Spleen (tissue), 7 donors: ENCODE measurements around the gene SCIN.

Experiments
- CTCF ChIP-seq, 11 experiments: fragments of 200-600 bp in 7 of 11; fragments of 450-650 bp in 4 of 11; sonication (generic) in 4 of 11; IDR thresholded peaks in 8 of 11; conservative IDR thresholded peaks in 3 of 11; 1 replicate in 7 of 11; 2 replicates in 4 of 11; pipeline versions ENCODE4 v1.4.0 to v1.8.0; 2016 to 2021; ENCODE audit warnings: antibody characterized with exemption in 11 of 11, inconsistent platforms in 4 of 11, mild to moderate bottlenecking in 1 of 11
- POLR2A ChIP-seq, 3 donors: fragments of 450-650 bp; IDR thresholded peaks; one replicate each; pipeline ENCODE4 v1.5.1; 2017; ENCODE audit warnings: antibody characterized with exemption in 3 of 3, mild to moderate bottlenecking in 1 of 3
- donor health status: DM: no; HTN: no; CAD: no; lungs with moderate emphysema.
- donor health status: DM: no; HTN: no; CAD: no.
- donor health status: DM: no; HTN: no; CAD: no.

DNA sequence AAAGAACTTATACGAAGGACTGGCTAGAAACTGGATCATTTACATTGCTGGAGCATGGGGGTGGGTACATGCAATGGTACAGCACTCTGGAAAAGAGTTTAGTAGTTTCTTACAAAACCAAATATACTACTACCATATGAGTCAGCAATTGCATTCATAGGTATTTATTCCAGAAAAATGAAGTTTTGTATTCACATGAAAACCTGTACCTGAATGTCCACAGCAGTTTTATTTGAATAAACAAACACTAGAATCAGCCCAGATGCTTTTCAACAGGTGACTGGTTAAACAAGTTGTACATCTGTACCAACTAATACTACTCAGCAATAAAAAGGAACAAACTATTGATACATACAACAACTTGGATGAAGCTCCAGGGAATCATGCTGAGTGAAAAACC, 3.4 kb downstream of the SCIN start:
- TF ChIP-seq CTCF (IDR thresholded peaks at IDR 0.05 in 8 of 11, conservative IDR thresholded peaks at IDR 0.05 in 3 of 11), result no peak
- TF ChIP-seq POLR2A (IDR thresholded peaks at IDR 0.05), result no peak
